Fibroblast of lung (primary cell): ENCODE data around the gene F11. TPM values are rescaled to one million over a fixed set of nuclear protein-coding genes. Genes with fewer than 3 reads are reported as not detected.
"Not testable (repeated sequence)": the region's sequence is repeated elsewhere in the genome, so short reads cannot be mapped to it uniquely, and the experiment has no call there.

Source experiments
- DNase-seq, 2 donors: peaks; one replicate each; pipeline versions ENCODE4 v3.0.0 to v3.0.0-alpha.2; 2010; ENCODE audit warnings: low read depth in 2 of 2
- H2AFZ ChIP-seq: 2 replicates; pipeline ENCODE4 v1.5.1; 2012; ENCODE audit warnings: low read length, control low read depth, inconsistent platforms
- H3K27ac ChIP-seq: 2 replicates; pipeline ENCODE4 v1.5.1; 2011; ENCODE audit warnings: low read length, control low read depth; ENCODE audit not compliant: insufficient read depth
- H3K27me3 ChIP-seq: 2 replicates; pipeline ENCODE4 v1.5.1; 2011; ENCODE audit warnings: mild to moderate bottlenecking, low read length; ENCODE audit not compliant: control insufficient read depth, insufficient read depth
- H3K36me3 ChIP-seq: 2 replicates; pipeline ENCODE4 v1.5.1; 2011; ENCODE audit warnings: low read length; ENCODE audit not compliant: control insufficient read depth, insufficient read depth
- H3K4me1 ChIP-seq: 2 replicates; pipeline ENCODE4 v1.5.1; 2011; ENCODE audit warnings: low read length; ENCODE audit not compliant: control insufficient read depth, insufficient read depth; ENCODE audit errors: extremely low read depth
- H3K4me2 ChIP-seq: 2 replicates; pipeline ENCODE4 v1.5.1; 2011; ENCODE audit warnings: low read length, control low read depth; ENCODE audit not compliant: insufficient read depth; ENCODE audit errors: extremely low read depth
- H3K4me3 ChIP-seq, 4 experiments: fragments of 200-600 bp in 1 of 4; sonication (generic) in 1 of 4; replicated peaks in 1 of 4; 2 replicates each; pipeline ENCODE4 v1.5.1; 2011 to 2016; ENCODE audit warnings: low read length in 4 of 4, low read depth in 3 of 4, mild to moderate bottlenecking in 3 of 4, control low read depth in 2 of 4, inconsistent platforms in 1 of 4, mixed read lengths in 1 of 4; ENCODE audit not compliant: insufficient read depth in 1 of 4; ENCODE audit errors: control extremely low read depth in 1 of 4
- H3K79me2 ChIP-seq: 2 replicates; pipeline ENCODE4 v1.5.1; 2012; ENCODE audit warnings: mild to moderate bottlenecking, low read length, inconsistent platforms; ENCODE audit not compliant: control insufficient read depth, insufficient read depth
- H3K9ac ChIP-seq: 2 replicates; pipeline ENCODE4 v1.5.1; 2011; ENCODE audit warnings: mild to moderate bottlenecking, low read length, control low read depth; ENCODE audit not compliant: insufficient read depth
- H3K9me3 ChIP-seq: 2 replicates; pipeline ENCODE4 v1.5.1; 2012; ENCODE audit warnings: low read depth, low read length; ENCODE audit not compliant: control insufficient read depth, insufficient read depth
- H4K20me1 ChIP-seq: 2 replicates; pipeline ENCODE4 v1.5.1; 2011; ENCODE audit warnings: low read length; ENCODE audit not compliant: control insufficient read depth, insufficient read depth; ENCODE audit errors: extremely low read depth
- CTCF ChIP-seq, 2 donors: IDR thresholded peaks in 1 of 2; conservative IDR thresholded peaks in 1 of 2; 1 replicate in 1 of 2; 2 replicates in 1 of 2; pipeline ENCODE4 v1.5.1; 2011 to 2012; ENCODE audit warnings: low read length in 2 of 2, control low read depth in 1 of 2, inconsistent platforms in 1 of 2, low read depth in 1 of 2, mild to moderate bottlenecking in 1 of 2
- EZH2 ChIP-seq: IDR thresholded peaks from 2 replicates; pipeline ENCODE4 v1.5.1; 2012; ENCODE audit warnings: low read length, control low read depth, mild to moderate bottlenecking; ENCODE audit errors: missing control alignments
- polyA plus RNA-seq, 2 donors: library from polyadenylated mRNA; depleted of rRNA in 1 of 2; stranded (reverse) in 1 of 2; unstranded in 1 of 2; fragments of >200 nt; gene quantifications; 2 replicates each; pipeline ENCODE4 v1.2.1, GENCODE V29; 2011 to 2012; ENCODE audit warnings: missing spikeins in 1 of 2
- total RNA-seq: library from RNA; depleted of rRNA; stranded (reverse); fragments of >200 nt; gene quantifications from 2 replicates; pipeline ENCODE4 v1.2.1, GENCODE V29; 2014

The F11 gene
- total and polyA plus RNA-seq, 2 donors (not counting 1 experiment from before 2014, with no cell fraction given): not detected

- H3K79me2 ChIP-seq: no peaks in the 10 kb centered on the region
- no peak overlapping the region for H3K27ac ChIP-seq
- no peak overlapping the region for H3K4me2 ChIP-seq
- peak; percentile 13 to 32 for DNase-seq
- H3K9me3 ChIP-seq: no peaks in the 10 kb centered on the region
- H3K4me1 ChIP-seq: no peaks in the 10 kb centered on the region
- TF ChIP-seq CTCF (conservative IDR thresholded peaks at IDR 0.05 in 1 of 2, IDR thresholded peaks at IDR 0.05 in 1 of 2; ENCODE audit: low read depth in 1 of 2, low read length in 2 of 2): no peak
- TF ChIP-seq EZH2: no peak
- peak overlapping the region in 1 of 4 experiments; percentile 48 for H3K4me3 ChIP-seq
- H2AFZ ChIP-seq: no peak overlapping the region
- H3K27me3 ChIP-seq: no peaks in the 10 kb centered on the region
- no peaks in the 10 kb centered on the region for H3K36me3 ChIP-seq
- no peaks in the 10 kb centered on the region for H4K20me1 ChIP-seq
- no peak overlapping the region for H3K9ac ChIP-seq
These were observed 904 bp downstream of the F11 start for GRCh38 chr4:186266729-186267456.

- TF ChIP-seq EZH2 (no peak), CTCF (conservative IDR thresholded peaks at IDR 0.05 in 1 of 2, IDR thresholded peaks at IDR 0.05 in 1 of 2; ENCODE audit: low read depth in 1 of 2, low read length in 2 of 2) (no peak)
- H3K4me1 ChIP-seq: no peaks in the 10 kb centered on the region
These were observed 5.2 kb downstream of the F11 start for GRCh38 chr4:186271081-186271678.

DNA sequence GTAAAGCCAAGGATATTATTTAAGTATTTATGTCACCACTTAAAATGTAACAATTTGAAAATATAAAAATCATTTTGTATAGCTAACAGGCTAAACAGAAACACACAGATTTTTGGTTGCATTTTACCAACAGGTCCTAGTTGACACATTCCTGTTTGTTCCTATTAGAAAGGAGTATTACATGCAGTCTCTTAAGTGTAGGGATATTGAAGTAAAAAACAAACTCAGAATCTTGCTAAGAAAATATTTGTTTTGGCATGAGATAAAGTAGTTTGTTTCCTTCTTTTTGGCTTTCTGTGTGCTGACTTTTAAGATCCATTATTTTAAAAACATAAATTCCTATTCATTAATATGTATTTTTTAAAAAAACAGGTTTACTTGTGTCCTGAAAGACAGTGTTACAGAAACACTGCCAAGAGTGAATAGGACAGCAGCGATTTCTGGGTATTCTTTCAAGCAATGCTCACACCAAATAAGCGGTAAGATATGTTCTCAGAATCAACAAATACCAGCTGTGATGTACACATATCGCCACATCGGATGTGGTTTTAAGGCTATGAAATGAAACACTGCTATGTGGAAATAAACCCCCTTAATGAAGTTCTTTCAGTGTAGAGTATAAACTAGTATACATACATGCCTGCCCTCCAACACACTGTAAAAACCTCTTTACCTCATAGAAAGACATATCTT lies 6.9 kb downstream of the F11 start:
- no peaks in the 10 kb centered on the region for H3K36me3 ChIP-seq
- no peak overlapping the region for H3K9ac ChIP-seq
- no peaks in the 10 kb centered on the region for H3K79me2 ChIP-seq
- no peak overlapping the region for H2AFZ ChIP-seq
- DNase-seq: peak in 1 of 2 donors; percentile 50
- TF ChIP-seq CTCF (conservative IDR thresholded peaks at IDR 0.05 in 1 of 2, IDR thresholded peaks at IDR 0.05 in 1 of 2; ENCODE audit: low read depth in 1 of 2, low read length in 2 of 2) (no peak), EZH2 (no peak)
- H3K9me3 ChIP-seq: no peaks in the 10 kb centered on the region
- no peak overlapping the region for H3K4me2 ChIP-seq
- H3K4me3 ChIP-seq: no peak overlapping the region
- H3K27me3 ChIP-seq: no peaks in the 10 kb centered on the region
- no peaks in the 10 kb centered on the region for H4K20me1 ChIP-seq
- H3K4me1 ChIP-seq: no peaks in the 10 kb centered on the region
- H3K27ac ChIP-seq: no peak overlapping the region

More at GRCh38 chr4:186271081-186271678, 5.2 kb downstream of the F11 start:
- Histone ChIP-seq H4K20me1 (no peaks in the 10 kb centered on the region), H3K9me3 (no peaks in the 10 kb centered on the region), H2AFZ (no peak overlapping the region), H3K4me3 (no peak overlapping the region), H3K79me2 (no peaks in the 10 kb centered on the region), H3K27ac (no peak overlapping the region), H3K9ac (no peak overlapping the region), H3K27me3 (no peaks in the 10 kb centered on the region), H3K4me2 (no peak overlapping the region), H3K36me3 (no peaks in the 10 kb centered on the region)
- no peak for DNase-seq

DNA sequence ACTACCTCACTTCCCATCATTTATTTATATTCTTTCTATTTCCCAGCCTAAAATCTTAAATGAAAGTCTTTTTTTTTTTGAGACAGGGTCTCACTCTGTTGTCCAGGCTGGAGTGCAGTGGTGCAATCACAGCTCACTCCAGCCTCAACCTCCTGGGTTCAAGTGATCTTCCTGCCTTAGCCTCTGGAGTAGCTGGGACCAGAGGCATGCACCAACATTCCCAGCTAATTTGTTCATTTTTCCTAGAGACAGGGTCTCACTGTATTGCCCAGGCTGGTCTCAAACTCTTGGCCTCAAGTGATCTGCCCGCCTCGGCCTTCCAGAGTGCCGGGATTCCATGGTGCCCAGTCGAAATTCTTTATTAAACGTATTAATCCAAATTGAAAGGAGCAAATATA lies 7.4 kb downstream of the F11 start:
- not testable (repeated sequence) for H2AFZ ChIP-seq, H3K4me2 ChIP-seq, H4K20me1 ChIP-seq, H3K9ac ChIP-seq, DNase-seq, H3K4me1 ChIP-seq, H3K27ac ChIP-seq, H3K79me2 ChIP-seq, H3K9me3 ChIP-seq, H3K27me3 ChIP-seq, H3K4me3 ChIP-seq, H3K36me3 ChIP-seq
